Embryonic facial prominence (tissue), 1 donor: ENCODE results near the gene NBEAL2.

ENCODE experiments used
- DNase-seq: peaks from one replicate; pipeline ENCODE4 v3.0.0-alpha.2; 2016; ENCODE audit errors: extremely low spot score

Gene NBEAL2

GRCh38 chr3:46986055-46986730, 6.7 kb downstream of the NBEAL2 start:
- no peak for DNase-seq

- DNase-seq, result no peak
These were observed 7.4 kb downstream of the NBEAL2 start for GRCh38 chr3:46986782-46987310.

- no peak for DNase-seq
These were observed 7.9 kb downstream of the NBEAL2 start for GRCh38 chr3:46987319-46987742.

GRCh38 chr3:46987743-46988401, 8.4 kb downstream of the NBEAL2 start:
- no peak for DNase-seq

- DNase-seq, result no peak
These were observed 9.2 kb downstream of the NBEAL2 start for GRCh38 chr3:46988616-46989015.

GRCh38 chr3:46989146-46989810, 9.8 kb downstream of the NBEAL2 start:
- no peak for DNase-seq

GRCh38 chr3:46990573-46991374, 11.3 kb downstream of the NBEAL2 start:
- no peak for DNase-seq

- no peak for DNase-seq
These were observed 12.1 kb downstream of the NBEAL2 start for GRCh38 chr3:46991406-46992165.

- no peak for DNase-seq
These were observed 12.8 kb downstream of the NBEAL2 start for GRCh38 chr3:46992231-46992630.

- no peak for DNase-seq
These were observed 13.8 kb downstream of the NBEAL2 start for GRCh38 chr3:46993292-46993691.

GRCh38 chr3:46993986-46994385, 14.5 kb downstream of the NBEAL2 start:
- no peak for DNase-seq

- DNase-seq, result no peak
These were observed 15.6 kb downstream of the NBEAL2 start for GRCh38 chr3:46994801-46995731.

- DNase-seq, result no peak
These were observed 16.6 kb downstream of the NBEAL2 start for GRCh38 chr3:46995901-46996562.

- no peak for DNase-seq
These were observed 17.4 kb downstream of the NBEAL2 start for GRCh38 chr3:46996689-46997452.

GRCh38 chr3:46997453-46998091, 18.1 kb downstream of the NBEAL2 start:
- DNase-seq, result no peak

- no peak for DNase-seq
These were observed 18.8 kb downstream of the NBEAL2 start for GRCh38 chr3:46998121-46998851.

GRCh38 chr3:46998852-46999515, 19.5 kb downstream of the NBEAL2 start:
- no peak for DNase-seq
